SK-N-MC (cell line): ENCODE results near the gene AKAP13.

Source experiments
- EZH2 ChIP-seq: fragments of 200-600 bp; sonication (generic); IDR thresholded peaks from one replicate; pipeline ENCODE4 v1.6.1; 2017; ENCODE audit warnings: antibody characterized with exemption
- POLR2AphosphoS5 ChIP-seq: IDR thresholded peaks from 2 replicates; pipeline ENCODE4 v1.6.1; 2012; ENCODE audit warnings: mild to moderate bottlenecking, low read depth, low read length, borderline replicate concordance

DNA sequence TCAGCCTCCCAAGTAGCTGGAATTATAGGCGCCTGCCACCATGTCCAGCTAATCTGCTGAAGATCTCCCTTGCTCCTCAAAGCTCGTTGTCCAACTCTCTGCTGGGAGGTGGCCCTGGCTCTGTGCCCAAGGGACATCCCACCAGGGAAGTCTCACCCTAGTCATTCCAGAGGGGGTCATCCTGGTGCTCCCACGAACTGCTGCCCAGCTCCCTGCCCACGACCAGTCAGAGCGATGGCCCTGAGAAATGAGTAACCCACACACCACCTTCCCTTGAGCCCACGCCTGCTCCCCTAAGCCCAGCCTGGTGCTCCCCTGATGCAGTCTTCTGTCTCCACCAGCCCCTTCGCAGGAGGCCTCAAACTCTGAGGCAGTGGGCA is 409.1 kb downstream of the AKAP13 start:
- no peak for TF ChIP-seq POLR2AphosphoS5
- TF ChIP-seq EZH2: no peak
